ENCODE measurements around the gene MTHFD1L.

The MTHFD1L gene

DNA sequence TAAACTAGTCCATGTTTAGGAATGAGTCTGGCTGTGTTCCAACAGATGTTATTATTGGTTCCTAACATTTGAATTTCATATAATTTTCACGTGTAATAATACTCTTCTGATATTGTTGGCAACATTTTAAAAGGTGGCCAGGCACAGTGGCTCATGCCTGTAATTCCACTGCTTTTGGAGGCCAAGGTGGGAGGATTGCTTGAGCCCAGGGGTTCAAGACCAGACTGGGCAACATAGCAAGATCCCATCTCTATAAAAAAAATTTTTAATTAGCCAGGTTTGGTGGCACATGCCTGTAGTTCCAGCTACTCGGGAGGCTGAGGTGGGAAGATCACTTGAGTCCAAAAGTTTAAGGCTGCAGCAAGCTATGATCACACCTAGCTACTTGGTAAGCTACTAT is 116.2 kb downstream of the MTHFD1L start:
- no peak for ATAC-seq
- no peak for TF ChIP-seq GLIS3 (CRISPR knock-in tag; IDR thresholded peaks at IDR 0.05)
- no peak for TF ChIP-seq CSDC2 (CRISPR knock-in tag; IDR thresholded peaks at IDR 0.05)
- no peak for TF ChIP-seq ZNF8 (CRISPR knock-in tag; IDR thresholded peaks at IDR 0.05)
- TF ChIP-seq, protein P1, sequence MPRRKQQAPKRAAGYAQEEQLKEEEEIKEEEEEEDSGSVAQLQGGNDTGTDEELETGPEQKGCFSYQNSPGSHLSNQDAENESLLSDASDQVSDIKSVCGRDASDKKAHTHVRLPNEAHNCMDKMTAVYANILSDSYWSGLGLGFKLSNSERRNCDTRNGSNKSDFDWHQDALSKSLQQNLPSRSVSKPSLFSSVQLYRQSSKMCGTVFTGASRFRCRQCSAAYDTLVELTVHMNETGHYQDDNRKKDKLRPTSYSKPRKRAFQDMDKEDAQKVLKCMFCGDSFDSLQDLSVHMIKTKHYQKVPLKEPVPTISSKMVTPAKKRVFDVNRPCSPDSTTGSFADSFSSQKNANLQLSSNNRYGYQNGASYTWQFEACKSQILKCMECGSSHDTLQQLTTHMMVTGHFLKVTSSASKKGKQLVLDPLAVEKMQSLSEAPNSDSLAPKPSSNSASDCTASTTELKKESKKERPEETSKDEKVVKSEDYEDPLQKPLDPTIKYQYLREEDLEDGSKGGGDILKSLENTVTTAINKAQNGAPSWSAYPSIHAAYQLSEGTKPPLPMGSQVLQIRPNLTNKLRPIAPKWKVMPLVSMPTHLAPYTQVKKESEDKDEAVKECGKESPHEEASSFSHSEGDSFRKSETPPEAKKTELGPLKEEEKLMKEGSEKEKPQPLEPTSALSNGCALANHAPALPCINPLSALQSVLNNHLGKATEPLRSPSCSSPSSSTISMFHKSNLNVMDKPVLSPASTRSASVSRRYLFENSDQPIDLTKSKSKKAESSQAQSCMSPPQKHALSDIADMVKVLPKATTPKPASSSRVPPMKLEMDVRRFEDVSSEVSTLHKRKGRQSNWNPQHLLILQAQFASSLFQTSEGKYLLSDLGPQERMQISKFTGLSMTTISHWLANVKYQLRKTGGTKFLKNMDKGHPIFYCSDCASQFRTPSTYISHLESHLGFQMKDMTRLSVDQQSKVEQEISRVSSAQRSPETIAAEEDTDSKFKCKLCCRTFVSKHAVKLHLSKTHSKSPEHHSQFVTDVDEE (CRISPR knock-in tag; IDR thresholded peaks at IDR 0.05) = no peak
- no peak for TF ChIP-seq TCF4 (CRISPR knock-in tag; IDR thresholded peaks at IDR 0.05; ENCODE audit: borderline replicate concordance)
- TF ChIP-seq PPARA (CRISPR knock-in tag; IDR thresholded peaks at IDR 0.05; ENCODE audit: borderline replicate concordance) = no peak
- TF ChIP-seq ISL1 (CRISPR knock-in tag; IDR thresholded peaks at IDR 0.05) = no peak
- TF ChIP-seq ZNF565 (CRISPR knock-in tag; conservative IDR thresholded peaks at IDR 0.05; ENCODE audit: low read depth) = no peak
- no peak for TF ChIP-seq ZC3H10 (CRISPR knock-in tag; IDR thresholded peaks at IDR 0.05)
- TF ChIP-seq ESRRG (CRISPR knock-in tag; IDR thresholded peaks at IDR 0.05) = no peak
- TF ChIP-seq RARB (CRISPR knock-in tag; IDR thresholded peaks at IDR 0.05) = no peak
- TF ChIP-seq, protein P2, sequence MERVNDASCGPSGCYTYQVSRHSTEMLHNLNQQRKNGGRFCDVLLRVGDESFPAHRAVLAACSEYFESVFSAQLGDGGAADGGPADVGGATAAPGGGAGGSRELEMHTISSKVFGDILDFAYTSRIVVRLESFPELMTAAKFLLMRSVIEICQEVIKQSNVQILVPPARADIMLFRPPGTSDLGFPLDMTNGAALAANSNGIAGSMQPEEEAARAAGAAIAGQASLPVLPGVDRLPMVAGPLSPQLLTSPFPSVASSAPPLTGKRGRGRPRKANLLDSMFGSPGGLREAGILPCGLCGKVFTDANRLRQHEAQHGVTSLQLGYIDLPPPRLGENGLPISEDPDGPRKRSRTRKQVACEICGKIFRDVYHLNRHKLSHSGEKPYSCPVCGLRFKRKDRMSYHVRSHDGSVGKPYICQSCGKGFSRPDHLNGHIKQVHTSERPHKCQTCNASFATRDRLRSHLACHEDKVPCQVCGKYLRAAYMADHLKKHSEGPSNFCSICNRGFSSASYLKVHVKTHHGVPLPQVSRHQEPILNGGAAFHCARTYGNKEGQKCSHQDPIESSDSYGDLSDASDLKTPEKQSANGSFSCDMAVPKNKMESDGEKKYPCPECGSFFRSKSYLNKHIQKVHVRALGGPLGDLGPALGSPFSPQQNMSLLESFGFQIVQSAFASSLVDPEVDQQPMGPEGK (CRISPR knock-in tag; IDR thresholded peaks at IDR 0.05; ENCODE audit: borderline replicate concordance) = no peak
- TF ChIP-seq ZNF70 (CRISPR knock-in tag; IDR thresholded peaks at IDR 0.05) = no peak
- TF ChIP-seq, protein P3, sequence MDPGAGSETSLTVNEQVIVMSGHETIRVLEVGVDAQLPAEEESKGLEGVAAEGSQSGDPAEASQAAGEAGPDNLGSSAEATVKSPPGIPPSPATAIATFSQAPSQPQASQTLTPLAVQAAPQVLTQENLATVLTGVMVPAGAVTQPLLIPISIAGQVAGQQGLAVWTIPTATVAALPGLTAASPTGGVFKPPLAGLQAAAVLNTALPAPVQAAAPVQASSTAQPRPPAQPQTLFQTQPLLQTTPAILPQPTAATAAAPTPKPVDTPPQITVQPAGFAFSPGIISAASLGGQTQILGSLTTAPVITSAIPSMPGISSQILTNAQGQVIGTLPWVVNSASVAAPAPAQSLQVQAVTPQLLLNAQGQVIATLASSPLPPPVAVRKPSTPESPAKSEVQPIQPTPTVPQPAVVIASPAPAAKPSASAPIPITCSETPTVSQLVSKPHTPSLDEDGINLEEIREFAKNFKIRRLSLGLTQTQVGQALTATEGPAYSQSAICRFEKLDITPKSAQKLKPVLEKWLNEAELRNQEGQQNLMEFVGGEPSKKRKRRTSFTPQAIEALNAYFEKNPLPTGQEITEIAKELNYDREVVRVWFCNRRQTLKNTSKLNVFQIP (CRISPR knock-in tag; IDR thresholded peaks at IDR 0.05; ENCODE audit: borderline replicate concordance, low read depth) = no peak
- no peak for TF ChIP-seq SNAI2 (CRISPR knock-in tag; IDR thresholded peaks at IDR 0.05)
- no peak for TF ChIP-seq TOX (CRISPR knock-in tag; IDR thresholded peaks at IDR 0.05; ENCODE audit: borderline replicate concordance)

DNA sequence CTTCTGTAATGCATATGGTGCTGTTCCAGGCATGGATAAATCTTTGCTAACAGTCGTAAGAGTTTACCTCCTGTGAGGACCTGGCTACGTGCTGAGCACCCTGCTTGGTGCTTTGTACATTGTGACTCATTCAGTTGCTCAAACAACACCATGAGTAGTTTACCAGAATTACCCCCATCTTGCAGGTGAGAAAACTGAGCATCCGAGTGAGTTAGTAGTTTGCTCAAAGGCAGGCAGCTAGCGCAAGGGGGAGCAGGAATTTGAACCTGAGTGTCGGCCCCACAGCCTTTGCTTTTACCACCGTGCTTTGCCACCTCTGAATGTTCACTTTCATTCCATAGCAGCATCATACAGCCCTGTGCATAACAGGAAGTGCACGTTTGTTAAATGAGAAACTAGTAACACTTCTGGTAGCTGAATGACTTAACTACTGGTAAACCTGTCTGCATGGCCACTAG is 121.9 kb downstream of the MTHFD1L start:
- peak; percentile 79 for ATAC-seq

More for the DNA sequence above, 121.9 kb downstream of the MTHFD1L start:
- TF ChIP-seq ZNF565 (CRISPR knock-in tag; conservative IDR thresholded peaks at IDR 0.05; ENCODE audit: low read depth) = no peak
- no peak for TF ChIP-seq CSDC2 (CRISPR knock-in tag; IDR thresholded peaks at IDR 0.05)
- no peak for TF ChIP-seq RARB (CRISPR knock-in tag; IDR thresholded peaks at IDR 0.05)
- TF ChIP-seq ZNF8 (CRISPR knock-in tag; IDR thresholded peaks at IDR 0.05) = no peak
- TF ChIP-seq, protein P1 (CRISPR knock-in tag; IDR thresholded peaks at IDR 0.05) = no peak
- TF ChIP-seq ZFP3 (CRISPR knock-in tag; IDR thresholded peaks at IDR 0.05) = no peak
- TF ChIP-seq TOX (CRISPR knock-in tag; IDR thresholded peaks at IDR 0.05; ENCODE audit: borderline replicate concordance) = no peak
- TF ChIP-seq, protein P3 (CRISPR knock-in tag; IDR thresholded peaks at IDR 0.05; ENCODE audit: borderline replicate concordance, low read depth) = no peak
- TF ChIP-seq, protein P4, sequence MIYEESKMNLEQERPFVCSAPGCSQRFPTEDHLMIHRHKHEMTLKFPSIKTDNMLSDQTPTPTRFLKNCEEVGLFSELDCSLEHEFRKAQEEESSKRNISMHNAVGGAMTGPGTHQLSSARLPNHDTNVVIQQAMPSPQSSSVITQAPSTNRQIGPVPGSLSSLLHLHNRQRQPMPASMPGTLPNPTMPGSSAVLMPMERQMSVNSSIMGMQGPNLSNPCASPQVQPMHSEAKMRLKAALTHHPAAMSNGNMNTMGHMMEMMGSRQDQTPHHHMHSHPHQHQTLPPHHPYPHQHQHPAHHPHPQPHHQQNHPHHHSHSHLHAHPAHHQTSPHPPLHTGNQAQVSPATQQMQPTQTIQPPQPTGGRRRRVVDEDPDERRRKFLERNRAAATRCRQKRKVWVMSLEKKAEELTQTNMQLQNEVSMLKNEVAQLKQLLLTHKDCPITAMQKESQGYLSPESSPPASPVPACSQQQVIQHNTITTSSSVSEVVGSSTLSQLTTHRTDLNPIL (CRISPR knock-in tag; IDR thresholded peaks at IDR 0.05; ENCODE audit: low read depth) = no peak
- no peak for TF ChIP-seq SNAI2 (CRISPR knock-in tag; IDR thresholded peaks at IDR 0.05)
- TF ChIP-seq TCF4 (CRISPR knock-in tag; IDR thresholded peaks at IDR 0.05; ENCODE audit: borderline replicate concordance) = no peak
- TF ChIP-seq ISL1 (CRISPR knock-in tag; IDR thresholded peaks at IDR 0.05) = no peak
- no peak for TF ChIP-seq BACH2 (CRISPR knock-in tag; IDR thresholded peaks at IDR 0.05; ENCODE audit: borderline replicate concordance)
- no peak for TF ChIP-seq PPARA (CRISPR knock-in tag; IDR thresholded peaks at IDR 0.05; ENCODE audit: borderline replicate concordance)
- TF ChIP-seq GLIS3 (CRISPR knock-in tag; IDR thresholded peaks at IDR 0.05) = no peak
- TF ChIP-seq, protein P5, sequence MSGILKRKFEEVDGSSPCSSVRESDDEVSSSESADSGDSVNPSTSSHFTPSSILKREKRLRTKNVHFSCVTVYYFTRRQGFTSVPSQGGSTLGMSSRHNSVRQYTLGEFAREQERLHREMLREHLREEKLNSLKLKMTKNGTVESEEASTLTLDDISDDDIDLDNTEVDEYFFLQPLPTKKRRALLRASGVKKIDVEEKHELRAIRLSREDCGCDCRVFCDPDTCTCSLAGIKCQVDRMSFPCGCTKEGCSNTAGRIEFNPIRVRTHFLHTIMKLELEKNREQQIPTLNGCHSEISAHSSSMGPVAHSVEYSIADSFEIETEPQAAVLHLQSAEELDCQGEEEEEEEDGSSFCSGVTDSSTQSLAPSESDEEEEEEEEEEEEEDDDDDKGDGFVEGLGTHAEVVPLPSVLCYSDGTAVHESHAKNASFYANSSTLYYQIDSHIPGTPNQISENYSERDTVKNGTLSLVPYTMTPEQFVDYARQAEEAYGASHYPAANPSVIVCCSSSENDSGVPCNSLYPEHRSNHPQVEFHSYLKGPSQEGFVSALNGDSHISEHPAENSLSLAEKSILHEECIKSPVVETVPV (CRISPR knock-in tag; IDR thresholded peaks at IDR 0.05) = no peak
- TF ChIP-seq ZC3H10 (CRISPR knock-in tag; IDR thresholded peaks at IDR 0.05) = no peak
- TF ChIP-seq, protein P2 (CRISPR knock-in tag; IDR thresholded peaks at IDR 0.05; ENCODE audit: borderline replicate concordance) = no peak
- TF ChIP-seq ARNTL (CRISPR knock-in tag; IDR thresholded peaks at IDR 0.05; ENCODE audit: borderline replicate concordance, low read depth) = no peak

Data from SK-N-SH treated with all-trans-retinoic acid at 6 μM for 48 hours (cell line).